Natural killer cell treated with Interleukin-12 subunit alpha and Interleukin-12 subunit beta and Interleukin-15 and Interleukin-18, amount 100 ng/mL, for 72 hours (primary cell): ENCODE data around the gene WTAP. TPM values are rescaled to one million over a fixed set of nuclear protein-coding genes. Genes with fewer than 3 reads are reported as not detected.

Experiments
- ATAC-seq, 2 donors: fragments of 150-1000 bp; cut with Tn5 transposase in 1 of 2; sonication (Bioruptor Pico), chemical (Tn5 transposase) in 1 of 2; 2 replicates each; pipeline ENCODE4 v1.10.0; 2021
- DNase-seq: peaks from one replicate; pipeline ENCODE4 v3.0.0; 2022; ENCODE audit warnings: low spot score
- H3K27ac Mint-ChIP-seq, 2 donors: 1 replicate in 1 of 2; 2 replicates in 1 of 2; pipeline ENCODE4 v1.8.0; 2022; ENCODE audit warnings: mixed read lengths in 2 of 2, mild to moderate bottlenecking in 1 of 2, moderate library complexity in 1 of 2
- H3K27me3 Mint-ChIP-seq, 2 donors: 1 replicate in 1 of 2; 2 replicates in 1 of 2; pipeline ENCODE4 v1.8.0; 2022; ENCODE audit warnings: mixed read lengths in 2 of 2
- H3K36me3 Mint-ChIP-seq: one replicate; pipeline ENCODE4 v1.8.0; 2022; ENCODE audit warnings: mixed read lengths
- H3K4me1 Mint-ChIP-seq, 2 donors: 1 replicate in 1 of 2; 2 replicates in 1 of 2; pipeline ENCODE4 v1.8.0; 2022; ENCODE audit warnings: low read depth in 2 of 2, mixed read lengths in 2 of 2, mild to moderate bottlenecking in 1 of 2
- H3K4me3 Mint-ChIP-seq: one replicate; pipeline ENCODE4 v1.8.0; 2022; ENCODE audit warnings: mixed read lengths
- H3K9me3 Mint-ChIP-seq: 2 replicates; pipeline ENCODE4 v1.8.0; 2022; ENCODE audit warnings: mixed read lengths
- total RNA-seq, 2 donors: library from RNA; stranded (reverse); gene quantifications; one replicate each; pipeline ENCODE4 v1.2.3, GENCODE V29; 2022

WTAP gene
- total RNA-seq, 2 donors from 2014 or later: 98.4 to 106 TPM

GRCh38 chr6:159800141-159800865, 73.0 kb downstream of the WTAP start, which contains the start of gene PNLDC1:
TSS of gene PNLDC1 (plus strand) at chr6:159800276. CDS start at chr6:159800308, 32 bp downstream.
- peaks cover 4 to 10% of the 10 kb centered on the region in 2 donors for H3K4me1 Mint-ChIP-seq
- DNase-seq: no peak

DNA sequence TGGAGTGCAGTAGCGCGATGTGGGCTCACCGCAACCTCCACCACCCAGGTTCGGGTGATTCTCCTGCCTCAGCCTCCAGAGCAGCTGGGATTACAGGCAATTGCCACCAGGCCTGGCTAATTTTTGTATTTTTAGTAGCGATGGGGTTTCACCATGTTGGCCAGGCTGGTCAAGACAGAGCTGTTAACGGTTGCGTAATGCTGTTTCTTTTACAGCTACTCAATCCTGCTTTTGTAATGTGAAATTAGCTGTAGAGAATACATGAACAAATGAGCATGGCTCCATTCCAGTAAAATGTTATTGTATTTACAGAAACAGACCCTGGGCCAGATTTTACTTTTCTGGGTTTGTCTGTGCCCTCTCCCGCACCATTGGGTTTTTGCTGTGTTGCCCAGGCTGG, 74.6 kb downstream of the WTAP start:
- Mint-ChIP-seq H3K27me3 (no peaks in the 10 kb centered on the region), H3K27ac (no peak overlapping the region), H3K4me1 (peaks cover 4 to 13% of the 10 kb centered on the region in 2 donors), H3K4me3 (no peak overlapping the region), H3K36me3 (peaks cover 18% of the 10 kb centered on the region), H3K9me3 (no peaks in the 10 kb centered on the region)
- DNase-seq: no peak
- ATAC-seq: no peak

More at GRCh38 chr6:159800141-159800865, 73.0 kb downstream of the WTAP start, which contains the start of gene PNLDC1:
- Mint-ChIP-seq H3K36me3 (peaks cover 18% of the 10 kb centered on the region), H3K9me3 (no peaks in the 10 kb centered on the region), H3K4me3 (no peak within 1 kb of the TSS), H3K27me3 (no peaks in the 10 kb centered on the region), H3K27ac (peak within 1 kb of the TSS in 1 of 2 donors; percentile 22)
- ATAC-seq: no peak

- Mint-ChIP-seq H3K27me3 (no peaks in the 10 kb centered on the region), H3K4me3 (no peak overlapping the region), H3K4me1 (peaks cover 0 to 11% of the 10 kb centered on the region in 2 donors), H3K9me3 (no peaks in the 10 kb centered on the region), H3K36me3 (peaks cover 2% of the 10 kb centered on the region), H3K27ac (peak overlapping the region in 1 of 2 donors; percentile 50)
- DNase-seq: no peak
- ATAC-seq: no peak
These were observed 77.2 kb downstream of the WTAP start for GRCh38 chr6:159804504-159804903.

GRCh38 chr6:159805440-159806020, 78.2 kb downstream of the WTAP start:
- Mint-ChIP-seq H3K27ac (no peak overlapping the region), H3K4me3 (no peak overlapping the region), H3K36me3 (no peaks in the 10 kb centered on the region), H3K27me3 (no peaks in the 10 kb centered on the region), H3K9me3 (no peaks in the 10 kb centered on the region), H3K4me1 (peaks cover 0 to 12% of the 10 kb centered on the region in 2 donors)
- ATAC-seq: no peak
- DNase-seq: no peak

Other genes starting within 250 kb of the WTAP start
- gene SOD2, start 34.3 kb upstream of the WTAP start, total RNA-seq: 100 to 1,000 TPM; 232 to 842 TPM
- 10 to 100 TPM; 70.0 to 88.7 TPM for gene ACAT2, start 34.5 kb downstream of the WTAP start, total RNA-seq
- 100 to 1,000 TPM; 360 to 498 TPM for gene TCP1, start 62.1 kb downstream of the WTAP start, total RNA-seq
- 10 to 100 TPM; 65.8 to 82.4 TPM for gene MRPL18, start 63.0 kb downstream of the WTAP start, total RNA-seq
- gene PNLDC1, start 72.8 kb downstream of the WTAP start, total RNA-seq: 1 to 10 TPM in 1 of 2 donors, under 1 TPM in 1; 0.24 to 1.1 TPM
- gene MAS1, start 163.5 kb downstream of the WTAP start, total RNA-seq: under 1 TPM in 1 of 2 donors, not detected in 1; 0.02 TPM
- 100 to 1,000 TPM; 290 to 377 TPM for gene IGF2R, start 241.6 kb downstream of the WTAP start, total RNA-seq